T47D (cell line): ENCODE results near the gene KAZN.

Source experiments
- DNase-seq, 2 experiments: peaks; one replicate each; pipeline versions ENCODE4 v3.0.0 to v3.0.0-alpha.2; 2011 to 2012; ENCODE audit warnings: low read depth in 1 of 2, low spot score in 1 of 2
- JUND ChIP-seq: IDR thresholded peaks from 2 replicates; pipeline ENCODE4 v1.6.1; 2012; ENCODE audit warnings: low read depth
- in situ Hi-C: cut with HindIII; loops from 2 replicates; pipeline ENCODE4 v1.10.0; 2016; ENCODE audit warnings: low sequenced_read_pairs, low pct_unique_long_range_greater_than_20kb

Gene KAZN

GRCh38 chr1:15051882-15052528 is 453.5 kb downstream of the KAZN start:
- no peak for TF ChIP-seq JUND
- in situ Hi-C loops: no loop called here
- DNase-seq: no peak

- in situ Hi-C loops: no loop called here
- TF ChIP-seq JUND: no peak
- no peak for DNase-seq
These were observed 454.7 kb downstream of the KAZN start for GRCh38 chr1:15053153-15053552.

DNA sequence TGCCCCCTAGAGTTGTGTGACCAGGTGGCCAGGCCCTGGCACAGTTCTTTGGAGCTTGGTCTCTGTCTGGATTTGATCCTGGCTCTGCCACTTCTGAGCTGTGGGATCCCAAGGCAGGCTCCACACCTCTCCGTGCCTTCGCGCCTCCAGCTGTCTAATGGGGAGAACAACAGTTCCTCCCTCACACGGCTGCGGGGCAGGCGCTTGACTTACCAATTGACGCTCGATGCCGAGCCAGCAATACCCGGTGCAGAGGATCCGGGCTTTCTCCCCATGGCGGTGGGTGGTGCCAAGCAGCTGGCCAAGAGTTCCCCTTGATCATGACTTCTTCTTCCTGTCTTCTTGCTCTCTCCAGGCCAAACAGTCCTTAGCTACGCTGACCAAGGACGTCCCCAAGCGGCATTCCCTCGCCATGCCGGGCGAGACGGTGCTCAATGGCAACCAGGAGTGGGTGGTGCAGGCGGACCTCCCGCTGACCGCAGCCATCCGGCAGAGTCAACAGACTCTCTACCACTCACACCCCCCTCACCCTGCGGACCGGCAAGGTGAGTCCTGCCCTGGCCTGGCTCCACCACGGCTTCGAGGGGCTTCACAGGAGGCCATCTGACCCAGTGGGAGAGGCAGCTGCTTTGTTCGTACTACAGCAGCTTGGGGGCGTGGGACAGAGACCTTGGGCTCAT is 457.4 kb downstream of the KAZN start:
- in situ Hi-C loops: no loop called here
- no peak for TF ChIP-seq JUND
- no peak for DNase-seq

DNA sequence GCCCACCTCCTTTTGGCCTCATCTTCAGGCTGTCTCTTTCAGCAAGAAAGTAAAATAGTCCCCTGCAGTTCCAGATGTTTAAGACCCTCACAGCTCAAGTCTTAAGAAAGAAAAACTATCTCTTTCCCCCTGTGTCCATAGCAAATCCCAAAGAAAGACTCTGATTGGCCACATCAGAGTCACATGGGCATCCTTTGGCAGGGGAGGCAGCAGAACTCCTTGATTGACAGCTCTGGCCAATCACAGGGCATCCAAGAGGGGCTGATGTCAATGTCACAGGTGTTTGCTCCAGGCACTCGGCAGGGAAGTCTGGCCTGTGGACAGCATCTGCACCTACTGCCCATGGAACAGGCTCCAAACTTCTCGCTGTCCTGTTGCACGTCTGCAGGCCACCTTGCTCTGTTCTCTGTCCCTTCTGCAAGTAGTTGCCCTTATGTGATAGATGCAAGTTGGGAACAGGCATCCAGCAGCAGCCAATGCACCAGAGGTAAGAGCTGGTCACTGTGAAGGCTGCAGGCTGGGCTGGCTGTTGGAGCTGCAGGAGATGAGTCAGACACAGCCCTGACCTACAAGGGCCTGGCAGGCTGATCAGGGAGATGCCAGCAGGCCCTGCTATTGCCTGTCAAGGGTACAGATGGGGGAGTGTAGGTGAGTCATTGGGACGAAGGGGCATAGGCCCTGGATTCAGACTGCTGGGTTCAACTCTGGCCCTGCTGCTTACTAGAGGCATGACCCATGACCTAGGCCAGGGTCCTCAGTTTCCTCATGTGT is 458.2 kb downstream of the KAZN start:
- no peak for DNase-seq
- in situ Hi-C loops: no loop called here
- TF ChIP-seq JUND: no peak

- in situ Hi-C loops: no loop called here
- TF ChIP-seq JUND: no peak
- no peak for DNase-seq
These were observed 459.3 kb downstream of the KAZN start for GRCh38 chr1:15057834-15058233.

GRCh38 chr1:15058261-15058660 is 459.8 kb downstream of the KAZN start:
- TF ChIP-seq JUND: no peak
- in situ Hi-C loops: no loop called here
- DNase-seq: no peak

DNA sequence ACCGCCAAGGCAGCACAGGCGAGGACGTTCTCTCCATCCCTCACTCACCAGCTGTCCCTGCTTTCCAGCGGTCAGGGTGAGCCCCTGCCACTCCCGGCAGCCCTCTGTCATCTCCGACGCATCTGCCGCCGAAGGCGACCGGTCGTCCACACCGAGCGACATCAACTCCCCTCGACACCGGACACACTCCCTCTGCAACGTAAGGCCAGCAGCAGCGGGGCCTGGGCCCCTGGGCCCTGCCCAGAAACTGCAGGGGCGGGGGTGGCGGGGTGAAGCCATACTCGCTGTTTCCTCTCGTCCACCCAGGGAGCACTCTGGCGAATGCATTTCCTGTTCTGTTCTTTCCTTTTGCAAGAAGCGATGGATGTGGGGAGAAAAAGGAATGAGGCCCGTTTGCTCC is 461.6 kb downstream of the KAZN start:
- no peak for TF ChIP-seq JUND

DNA sequence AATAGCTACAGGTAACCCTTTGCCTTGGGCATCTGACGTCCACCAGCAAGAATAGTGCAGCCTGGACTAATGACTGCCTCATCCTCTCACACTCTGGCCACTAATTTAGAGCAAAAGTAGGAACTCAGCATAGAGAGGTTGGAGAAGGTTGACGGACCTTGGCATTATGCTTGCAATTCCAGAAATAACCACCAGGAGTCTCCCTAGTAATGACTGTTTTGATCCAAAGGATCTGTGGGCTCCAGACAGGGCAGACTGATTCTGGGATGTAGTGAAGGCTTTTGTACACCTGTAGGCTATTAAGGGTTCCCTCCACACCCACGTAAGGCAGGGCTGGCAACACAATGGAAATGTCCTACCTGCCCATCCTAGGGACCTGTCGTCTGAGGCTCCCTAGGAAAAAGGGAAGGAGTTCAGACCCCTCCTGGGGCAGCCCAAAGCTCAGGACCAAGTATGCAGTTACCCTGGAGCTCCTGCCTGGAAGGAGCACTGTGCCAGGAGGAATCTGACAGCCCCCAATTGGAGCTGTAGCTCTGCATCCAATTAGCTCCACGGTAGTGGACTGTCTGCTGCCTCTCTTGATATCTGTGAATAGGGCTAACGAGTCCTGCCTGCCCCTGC is 464.1 kb downstream of the KAZN start:
- no peak for DNase-seq

More for the DNA sequence above, 461.6 kb downstream of the KAZN start:
- no peak for DNase-seq
- in situ Hi-C loops: no loop called here

DNA sequence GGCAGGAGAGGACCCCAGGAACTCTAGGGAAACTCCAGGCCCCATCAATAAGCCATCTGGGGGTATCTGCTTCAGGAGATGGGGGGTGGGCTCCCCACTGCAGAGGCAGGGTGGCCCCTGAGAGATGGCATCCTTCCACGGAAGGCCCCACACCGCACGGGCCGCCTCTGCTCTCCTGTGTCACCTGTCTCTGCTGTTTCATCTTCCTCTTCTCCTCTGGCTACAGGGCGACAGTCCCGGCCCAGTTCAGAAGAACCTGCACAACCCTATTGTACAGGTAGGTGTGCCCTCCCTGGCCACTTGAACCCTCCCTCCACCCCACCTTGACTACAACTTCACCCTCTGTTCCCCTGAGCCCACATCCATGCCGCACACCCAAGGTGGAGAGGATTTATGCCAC is 464.9 kb downstream of the KAZN start:
- in situ Hi-C loops: no loop called here
- DNase-seq: no peak
- TF ChIP-seq JUND: no peak

More for the DNA sequence above, 464.1 kb downstream of the KAZN start:
- in situ Hi-C loops: no loop called here
- TF ChIP-seq JUND: no peak

DNA sequence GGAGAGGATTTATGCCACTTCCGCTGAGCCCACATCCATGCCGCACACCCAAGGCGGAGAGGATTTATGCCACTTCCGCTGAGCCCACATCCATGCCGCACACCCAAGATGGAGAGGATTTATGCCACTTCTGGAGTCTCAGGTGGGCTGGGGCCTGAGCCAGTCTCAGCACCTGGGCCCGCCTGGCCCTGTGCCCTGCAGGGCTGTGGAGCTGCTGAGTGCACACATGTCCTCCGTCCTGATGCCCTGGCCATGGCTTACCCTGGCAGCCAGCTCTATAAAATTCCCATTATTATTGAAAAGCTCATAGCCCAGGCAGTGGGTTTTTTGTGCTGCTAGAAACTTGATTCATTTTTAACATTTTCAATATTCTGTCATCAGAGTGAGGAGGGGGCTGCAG is 465.3 kb downstream of the KAZN start:
- no peak for TF ChIP-seq JUND

GRCh38 chr1:15064217-15064929 is 465.9 kb downstream of the KAZN start:
- TF ChIP-seq JUND: no peak
- no peak for DNase-seq
- in situ Hi-C loops: no loop called here

More for the DNA sequence above, 465.3 kb downstream of the KAZN start:
- no peak for DNase-seq
- in situ Hi-C loops: no loop called here

- in situ Hi-C loops: no loop called here
- TF ChIP-seq JUND: no peak
- DNase-seq: no peak
These were observed 466.8 kb downstream of the KAZN start for GRCh38 chr1:15065291-15065690.
